Activated CD4-positive, alpha-beta memory T cell treated with anti-CD3 and anti-CD28 coated beads for 36 hours (primary cell): ENCODE data around the gene DCC. TPM values are rescaled to one million over a fixed set of nuclear protein-coding genes. Genes with fewer than 3 reads are reported as not detected.

Experiments used
- CTCF ChIA-PET: fragments of 350-600 bp; sonication (Branson Sonifier 250); formaldehyde crosslinking; loops from one replicate; lab custom pipeline; 2021; ENCODE audit warnings: antibody characterized with exemption, inconsistent platforms; lab: Charles Lee
- POLR2A ChIA-PET: fragments of 350-600 bp; sonication (Branson Sonifier 250); formaldehyde crosslinking; loops from one replicate; lab custom pipeline; 2021; ENCODE audit warnings: antibody characterized with exemption; lab: Charles Lee
- DNase-seq: peaks from one replicate; pipeline ENCODE4 v3.0.0-alpha.2; 2020
- H3K27ac Mint-ChIP-seq: one replicate; pipeline ENCODE4 v1.8.0; 2021; ENCODE audit warnings: mixed read lengths
- H3K27me3 Mint-ChIP-seq: one replicate; pipeline ENCODE4 v1.8.0; 2021; ENCODE audit warnings: mixed read lengths
- H3K36me3 Mint-ChIP-seq: one replicate; pipeline ENCODE4 v1.8.0; 2021; ENCODE audit warnings: mixed read lengths
- H3K4me1 Mint-ChIP-seq: one replicate; pipeline ENCODE4 v1.8.0; 2021; ENCODE audit warnings: low read depth, mixed read lengths
- H3K4me3 Mint-ChIP-seq: one replicate; pipeline ENCODE4 v1.8.0; 2021; ENCODE audit warnings: mild to moderate bottlenecking, mixed read lengths
- H3K9me3 Mint-ChIP-seq: one replicate; pipeline ENCODE4 v1.8.0; 2021; ENCODE audit warnings: mixed read lengths
- intact Hi-C: fragments of 100-400 bp; cut with micrococcal nuclease; formaldehyde crosslinking; loops from one replicate; pipeline ENCODE4 v1.15.1; 2023
- total RNA-seq, 2 experiments: library from RNA; stranded (reverse); gene quantifications; one replicate each; pipeline ENCODE4 v1.2.3, GENCODE V29; 2021

The DCC gene
- total RNA-seq, 2 experiments from 2014 or later, result not detected

GRCh38 chr18:53526101-53526870, 1186.3 kb downstream of the DCC start:
- H3K36me3 Mint-ChIP-seq, result no peaks in the 10 kb centered on the region
- H3K4me1 Mint-ChIP-seq, result no peaks in the 10 kb centered on the region
- intact Hi-C loops, result no loop called here
- no peak overlapping the region for H3K4me3 Mint-ChIP-seq
- no peaks in the 10 kb centered on the region for H3K27me3 Mint-ChIP-seq
- ChIA-PET POLR2A (no interaction called here), CTCF (no interaction called here)
- DNase-seq, result no peak
- peaks cover 5% of the 10 kb centered on the region for H3K9me3 Mint-ChIP-seq
- H3K27ac Mint-ChIP-seq, result no peak overlapping the region

DNA sequence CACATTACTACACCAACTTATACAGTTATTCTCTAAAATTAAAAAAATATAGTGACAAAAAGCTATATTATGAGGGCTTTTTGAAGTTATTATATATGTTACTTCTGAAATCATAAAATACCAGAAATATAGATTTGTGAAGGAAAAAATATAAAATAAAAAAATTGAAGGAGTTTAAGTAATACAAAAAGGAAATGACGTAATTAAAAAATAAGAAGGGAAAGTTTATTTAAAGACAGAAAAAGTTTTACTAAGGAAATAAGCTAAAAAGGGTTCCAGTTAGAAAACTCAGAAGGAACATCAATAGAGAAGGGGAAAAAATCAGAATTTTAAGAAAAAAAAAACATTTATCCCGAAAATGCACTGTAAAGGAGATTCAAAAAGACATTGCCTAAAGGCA, 1187.4 kb downstream of the DCC start:
- ChIA-PET POLR2A (no interaction called here), CTCF (no interaction called here)
- H3K4me3 Mint-ChIP-seq, result no peak overlapping the region
- H3K27ac Mint-ChIP-seq, result no peak overlapping the region
- no peaks in the 10 kb centered on the region for H3K27me3 Mint-ChIP-seq
- no peak for DNase-seq
- no peaks in the 10 kb centered on the region for H3K36me3 Mint-ChIP-seq
- peaks cover 5% of the 10 kb centered on the region for H3K9me3 Mint-ChIP-seq
- intact Hi-C loops, result no loop called here
- no peaks in the 10 kb centered on the region for H3K4me1 Mint-ChIP-seq

DNA sequence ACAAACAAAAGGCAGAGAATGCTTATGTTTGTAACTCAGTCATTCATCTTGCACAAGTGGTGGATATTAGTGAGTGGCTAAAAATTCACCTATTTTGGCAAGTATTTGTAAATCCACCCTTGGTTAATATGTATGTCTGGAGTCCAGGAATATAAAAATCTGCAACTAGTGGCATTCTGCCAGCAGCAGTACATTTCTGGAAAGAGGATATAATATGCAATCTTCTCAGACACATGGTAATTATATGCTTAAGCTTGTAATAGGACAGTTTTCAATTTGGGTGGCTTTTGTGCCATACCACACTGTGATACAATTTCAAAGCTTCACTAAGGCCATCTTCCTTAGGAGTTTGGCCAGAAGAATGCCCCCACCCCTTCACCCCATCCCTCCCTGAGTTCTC, 1191.2 kb downstream of the DCC start:
- H3K36me3 Mint-ChIP-seq, result no peaks in the 10 kb centered on the region
- ChIA-PET CTCF (no interaction called here), POLR2A (no interaction called here)
- no peak for DNase-seq
- H3K9me3 Mint-ChIP-seq, result no peaks in the 10 kb centered on the region
- no peaks in the 10 kb centered on the region for H3K27me3 Mint-ChIP-seq
- intact Hi-C loops, result no loop called here
- H3K27ac Mint-ChIP-seq, result no peak overlapping the region
- H3K4me1 Mint-ChIP-seq, result no peaks in the 10 kb centered on the region
- no peak overlapping the region for H3K4me3 Mint-ChIP-seq

- H3K9me3 Mint-ChIP-seq, result peaks cover 1% of the 10 kb centered on the region
- intact Hi-C loops, result no loop called here
- no peak for DNase-seq
- H3K4me1 Mint-ChIP-seq, result no peaks in the 10 kb centered on the region
- POLR2A ChIA-PET, result no interaction called here
- no peak overlapping the region for H3K27ac Mint-ChIP-seq
- H3K4me3 Mint-ChIP-seq, result no peak overlapping the region
- CTCF ChIA-PET, result no interaction called here
- no peaks in the 10 kb centered on the region for H3K36me3 Mint-ChIP-seq
- H3K27me3 Mint-ChIP-seq, result no peaks in the 10 kb centered on the region
Observed at GRCh38 chr18:53531896-53532295, 1191.9 kb downstream of the DCC start.

- no peaks in the 10 kb centered on the region for H3K4me1 Mint-ChIP-seq
- no peaks in the 10 kb centered on the region for H3K36me3 Mint-ChIP-seq
- intact Hi-C loops, result no loop called here
- no peak overlapping the region for H3K4me3 Mint-ChIP-seq
- no peaks in the 10 kb centered on the region for H3K27me3 Mint-ChIP-seq
- DNase-seq, result no peak
- ChIA-PET POLR2A (no interaction called here), CTCF (no interaction called here)
- peaks cover 4% of the 10 kb centered on the region for H3K9me3 Mint-ChIP-seq
- H3K27ac Mint-ChIP-seq, result no peak overlapping the region
Observed at GRCh38 chr18:53534203-53534602, 1194.2 kb downstream of the DCC start.

DNA sequence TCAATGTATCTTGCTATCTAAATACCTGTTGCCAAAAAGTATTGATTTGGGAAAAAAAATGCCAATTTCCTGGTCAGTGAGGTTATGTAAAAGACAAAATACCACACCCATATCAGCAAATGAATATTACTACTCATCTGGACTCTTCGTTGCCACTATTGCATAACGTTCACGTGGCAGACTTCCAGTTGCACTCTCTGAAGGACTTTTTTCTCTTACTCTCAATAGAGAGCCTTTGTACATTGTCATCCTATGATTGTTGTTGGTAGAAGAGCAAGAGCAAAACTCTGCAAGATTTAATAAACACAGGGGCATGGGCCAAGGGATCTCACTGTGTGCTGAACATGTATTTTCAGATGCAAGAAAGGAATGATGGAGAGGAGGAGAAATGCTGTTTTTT, 1194.7 kb downstream of the DCC start:
- no peak overlapping the region for H3K27ac Mint-ChIP-seq
- no peaks in the 10 kb centered on the region for H3K27me3 Mint-ChIP-seq
- CTCF ChIA-PET, result no interaction called here
- no peak for DNase-seq
- no peaks in the 10 kb centered on the region for H3K36me3 Mint-ChIP-seq
- no peak overlapping the region for H3K4me3 Mint-ChIP-seq
- intact Hi-C loops, result no loop called here
- peaks cover 4% of the 10 kb centered on the region for H3K9me3 Mint-ChIP-seq
- POLR2A ChIA-PET, result no interaction called here
- no peaks in the 10 kb centered on the region for H3K4me1 Mint-ChIP-seq

- no peaks in the 10 kb centered on the region for H3K4me1 Mint-ChIP-seq
- no peak overlapping the region for H3K4me3 Mint-ChIP-seq
- intact Hi-C loops, result no loop called here
- H3K27me3 Mint-ChIP-seq, result no peaks in the 10 kb centered on the region
- peaks cover 4% of the 10 kb centered on the region for H3K9me3 Mint-ChIP-seq
- no peaks in the 10 kb centered on the region for H3K36me3 Mint-ChIP-seq
- ChIA-PET CTCF (no interaction called here), POLR2A (no interaction called here)
- no peak for DNase-seq
- no peak overlapping the region for H3K27ac Mint-ChIP-seq
Observed at GRCh38 chr18:53536908-53537307, 1196.9 kb downstream of the DCC start.

DNA sequence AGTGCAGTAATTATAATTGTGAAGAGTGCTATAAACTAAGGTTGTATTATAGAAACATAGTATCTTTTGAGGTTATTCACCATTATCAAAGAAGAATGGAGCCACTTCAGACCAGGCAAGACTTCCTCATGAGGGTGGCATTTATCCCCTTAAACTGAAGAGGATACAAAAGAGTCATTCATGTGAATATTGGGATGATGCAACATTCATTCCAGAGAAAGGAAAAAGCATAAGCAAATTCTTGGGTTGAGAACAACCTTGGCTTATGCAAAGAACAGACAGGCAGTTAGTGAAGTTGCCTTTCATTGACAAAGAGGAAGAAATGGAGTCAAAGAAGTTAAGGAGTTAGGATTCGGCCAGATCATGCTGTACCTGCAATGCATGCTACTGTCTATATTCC, 1201.9 kb downstream of the DCC start:
- H3K27me3 Mint-ChIP-seq, result no peaks in the 10 kb centered on the region
- H3K4me1 Mint-ChIP-seq, result no peaks in the 10 kb centered on the region
- no peak for DNase-seq
- ChIA-PET POLR2A (no interaction called here), CTCF (no interaction called here)
- H3K9me3 Mint-ChIP-seq, result peaks cover 2% of the 10 kb centered on the region
- H3K4me3 Mint-ChIP-seq, result no peak overlapping the region
- H3K27ac Mint-ChIP-seq, result no peak overlapping the region
- intact Hi-C loops, result no loop called here
- no peaks in the 10 kb centered on the region for H3K36me3 Mint-ChIP-seq

GRCh38 chr18:53543711-53544110, 1203.7 kb downstream of the DCC start:
- no peak overlapping the region for H3K4me3 Mint-ChIP-seq
- no peaks in the 10 kb centered on the region for H3K36me3 Mint-ChIP-seq
- H3K4me1 Mint-ChIP-seq, result no peaks in the 10 kb centered on the region
- intact Hi-C loops, result no loop called here
- no peaks in the 10 kb centered on the region for H3K9me3 Mint-ChIP-seq
- POLR2A ChIA-PET, result no interaction called here
- CTCF ChIA-PET, result no interaction called here
- H3K27ac Mint-ChIP-seq, result no peak overlapping the region
- no peaks in the 10 kb centered on the region for H3K27me3 Mint-ChIP-seq
- DNase-seq, result no peak

GRCh38 chr18:53544917-53545316, 1204.9 kb downstream of the DCC start:
- Mint-ChIP-seq H3K27me3 (no peaks in the 10 kb centered on the region), H3K36me3 (no peaks in the 10 kb centered on the region), H3K4me1 (no peaks in the 10 kb centered on the region), H3K4me3 (no peak overlapping the region), H3K9me3 (no peaks in the 10 kb centered on the region), H3K27ac (no peak overlapping the region)
- intact Hi-C loops, result no loop called here
- no peak for DNase-seq
- ChIA-PET CTCF (no interaction called here), POLR2A (no interaction called here)

DNA sequence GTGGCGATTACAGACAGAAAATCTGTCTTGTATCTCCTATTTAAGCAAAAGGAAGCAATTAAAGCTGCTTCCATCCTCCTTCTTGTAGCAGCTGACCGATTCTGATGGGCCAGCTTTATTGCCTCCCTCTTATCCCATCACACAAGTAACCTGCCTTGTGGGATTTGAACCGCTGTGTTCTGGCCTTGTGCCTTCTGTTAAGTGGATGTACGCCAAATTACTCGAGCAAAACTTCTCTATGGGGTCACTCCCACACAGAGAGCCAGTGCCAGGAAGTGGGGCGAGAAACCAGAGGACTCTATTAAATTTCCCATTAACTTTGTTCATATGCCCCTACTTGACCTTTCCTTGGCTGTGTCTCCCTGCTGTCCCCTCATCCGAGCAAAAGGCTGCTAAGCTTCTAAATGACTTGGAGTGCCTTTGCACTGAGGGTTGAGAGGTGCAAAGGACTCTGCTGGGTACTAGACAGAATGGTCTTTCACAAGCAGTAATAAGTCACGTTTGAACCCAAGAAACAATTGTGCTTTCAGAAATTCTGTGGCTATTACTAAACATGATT, 1212.0 kb downstream of the DCC start:
- CTCF ChIA-PET, result no interaction called here
- POLR2A ChIA-PET, result no interaction called here
- Mint-ChIP-seq H3K9me3 (no peaks in the 10 kb centered on the region), H3K27me3 (no peaks in the 10 kb centered on the region), H3K4me3 (no peak overlapping the region), H3K36me3 (no peaks in the 10 kb centered on the region), H3K27ac (no peak overlapping the region), H3K4me1 (no peaks in the 10 kb centered on the region)
- intact Hi-C loops, result no loop called here
- DNase-seq, result no peak

GRCh38 chr18:53553030-53553429, 1213.0 kb downstream of the DCC start:
- CTCF ChIA-PET, result no interaction called here
- no peak overlapping the region for H3K27ac Mint-ChIP-seq
- H3K4me3 Mint-ChIP-seq, result no peak overlapping the region
- no peaks in the 10 kb centered on the region for H3K4me1 Mint-ChIP-seq
- no peaks in the 10 kb centered on the region for H3K36me3 Mint-ChIP-seq
- intact Hi-C loops, result no loop called here
- POLR2A ChIA-PET, result no interaction called here
- no peaks in the 10 kb centered on the region for H3K27me3 Mint-ChIP-seq
- H3K9me3 Mint-ChIP-seq, result no peaks in the 10 kb centered on the region
- no peak for DNase-seq

GRCh38 chr18:53556450-53556849, 1216.5 kb downstream of the DCC start:
- Mint-ChIP-seq H3K9me3 (peaks cover 9% of the 10 kb centered on the region), H3K4me3 (no peak overlapping the region), H3K4me1 (no peaks in the 10 kb centered on the region), H3K27me3 (no peaks in the 10 kb centered on the region), H3K27ac (no peak overlapping the region), H3K36me3 (no peaks in the 10 kb centered on the region)
- intact Hi-C loops, result no loop called here
- no peak for DNase-seq
- ChIA-PET POLR2A (no interaction called here), CTCF (interaction anchor here (1.3 kb wide), 1 partner anchor 11 kb away, joined by 3 read pairs; no protein-coding TSS in a partner anchor)
